ENCODE measurements around the gene SLC39A11.

- TF ChIP-seq CTCF (conservative IDR thresholded peaks at IDR 0.05; ENCODE audit: low read depth, low read length), result no peak
- no peak for TF ChIP-seq EZH2 (IDR thresholded peaks at IDR 0.05; ENCODE audit: borderline replicate concordance, low read depth, low read length, poor library complexity, severe bottlenecking)
These were observed 63.5 kb downstream of the SLC39A11 start for GRCh38 chr17:73029021-73029420.
